ENCODE results near the gene CLEC4D.

DNA sequence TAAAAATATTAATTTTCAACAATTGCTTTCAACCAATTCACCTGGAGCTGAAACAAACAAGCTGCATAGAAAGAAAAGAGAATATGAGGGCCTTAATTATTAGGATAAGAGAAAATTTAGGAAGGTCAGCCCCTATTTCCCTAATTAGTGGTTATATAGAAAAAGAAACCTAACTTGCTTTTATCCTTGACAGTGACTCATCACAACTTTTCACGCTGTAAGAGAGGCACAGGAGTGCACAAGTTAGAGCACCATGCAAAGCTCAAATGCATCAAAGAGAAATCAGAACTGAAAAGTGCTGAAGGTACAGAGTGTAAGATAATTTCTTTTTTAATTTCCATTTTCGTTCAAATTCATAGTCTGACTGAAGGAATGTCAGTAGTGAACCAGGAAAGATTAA, 4.7 kb downstream of the CLEC4D start:
- TF ChIP-seq POLR2A (IDR thresholded peaks at IDR 0.05; ENCODE audit: low read depth, low read length), result no peak
- TF ChIP-seq SPI1 (IDR thresholded peaks at IDR 0.05; ENCODE audit: low read depth, low read length), result no peak
- no peak for TF ChIP-seq TAF1 (IDR thresholded peaks at IDR 0.05; ENCODE audit: low read depth, low read length)
- TF ChIP-seq PAX5 (IDR thresholded peaks at IDR 0.05; ENCODE audit: insufficient read depth, low read length, severe bottlenecking), result no peak
- no peak for TF ChIP-seq POLR2AphosphoS5 (IDR thresholded peaks at IDR 0.05; ENCODE audit: low read depth, low read length)
